Left colon (tissue), 2 donors: ENCODE measurements around the gene WDR26. TPM values are rescaled to one million over a fixed set of nuclear protein-coding genes. Genes with fewer than 3 reads are reported as not detected.
"Not testable (repeated sequence)": the region's sequence is repeated elsewhere in the genome, so short reads cannot be mapped to it uniquely, and the experiment has no call there.

Experiments used
- ATAC-seq: fragments of 200-7000 bp; cut with Tn5 transposase; one replicate; pipeline ENCODE4 v1.9.1; 2020; ENCODE audit warnings: mild to moderate bottlenecking, moderate library complexity
- DNase-seq, 2 donors: peaks; one replicate each; pipeline ENCODE4 v3.0.0-alpha.2; 2020
- intact Hi-C, 2 donors: fragments of 100-400 bp; cut with DNase I in 1 of 2; cut with micrococcal nuclease in 1 of 2; formaldehyde crosslinking; loops; one replicate each; pipeline versions ENCODE4 v1.11.2 to v1.14.0; 2022; cut with DNase I, micrococcal nuclease
- microRNA-seq, 2 donors: library from miRNA; unstranded; fragments of <30 nt; microRNA quantifications; one replicate each; pipeline versions ENCODE4 v1.1.0 to v1.2.0, GENCODE V29; 2020
- total RNA-seq, 2 donors: library from RNA; stranded (reverse); fragmentation: NEBNext Ultra II Directional; extraction: Animal tissue kit (Norgen Biotek cat#: 25700); gene quantifications; one replicate each; pipeline ENCODE4 v1.2.1, GENCODE V29; 2021
- donor health status: DM: no; HTN: no; CAD: no.
- donor health status: DM: yes; HTN: yes; CAD: no.

Gene WDR26
- total RNA-seq, 2 donors from 2014 or later: 62.1 to 64.4 TPM

- DNase-seq: no peak
- ATAC-seq: no peak
- intact Hi-C loops: no loop called here
Observed at GRCh38 chr1:224359207-224359606, 75.4 kb downstream of the WDR26 start.

GRCh38 chr1:224358237-224358636 lies 76.4 kb downstream of the WDR26 start:
- ATAC-seq: no peak
- intact Hi-C loops: no loop called here
- DNase-seq: peak in 1 of 2 donors; percentile 14

GRCh38 chr1:224357626-224358124 lies 76.9 kb downstream of the WDR26 start:
- ATAC-seq (no peak), DNase-seq (no peak)
- intact Hi-C loops: no loop called here

- DNase-seq (peak; percentile 91 to 94), ATAC-seq (peak; percentile 81)
- intact Hi-C loops: no loop called here
Observed at GRCh38 chr1:224356685-224357625, 77.6 kb downstream of the WDR26 start, which contains the start of gene CNIH4. Gene CNIH4, plus strand, starts transcription at chr1:224356879. Its CDS starts 46 bp downstream, at chr1:224356925.

- intact Hi-C loops: no loop called here
- DNase-seq (no peak), ATAC-seq (peak; percentile 57)
Observed at GRCh38 chr1:224353975-224354925, 80.3 kb downstream of the WDR26 start.

- DNase-seq, ATAC-seq, intact Hi-C loops: not testable (repeated sequence)
Observed at GRCh38 chr1:224352436-224353085, 82.0 kb downstream of the WDR26 start.

- intact Hi-C loops, ATAC-seq, DNase-seq: not testable (repeated sequence)
Observed at GRCh38 chr1:224349716-224350115, 84.9 kb downstream of the WDR26 start.

GRCh38 chr1:224348137-224348536 lies 86.5 kb downstream of the WDR26 start:
- intact Hi-C loops: no loop called here
- no peak for DNase-seq
- no peak for ATAC-seq

- no peak for DNase-seq
- no peak for ATAC-seq
- intact Hi-C loops: no loop called here
Observed at GRCh38 chr1:224343679-224344078, 90.9 kb downstream of the WDR26 start.

- intact Hi-C loops: not testable (repeated sequence)
- DNase-seq: peak in 1 of 2 donors; percentile 49
Observed at GRCh38 chr1:224340453-224341384, 93.9 kb downstream of the WDR26 start.

GRCh38 chr1:224339442-224340033 lies 95.1 kb downstream of the WDR26 start:
- DNase-seq (no peak), ATAC-seq (no peak)
- intact Hi-C loops: no loop called here

More at GRCh38 chr1:224340453-224341384, 93.9 kb downstream of the WDR26 start:
- peak; percentile 72 for ATAC-seq

- peak; percentile 14 for ATAC-seq
- intact Hi-C loops: no loop called here
Observed at GRCh38 chr1:224338150-224338838, 96.3 kb downstream of the WDR26 start.

More at GRCh38 chr1:224338150-224338838, 96.3 kb downstream of the WDR26 start:
- DNase-seq: no peak

Small RNA genes lying within 50 kb of the gene (microRNA-seq; reads per million reads assigned to microRNA genes)
- 0.53 to 1.4 reads per million in 2 donors for gene MIR4742

Other genes with a start within 250 kb of the WDR26 start
- gene NVL, start 104.6 kb downstream of the WDR26 start, total RNA-seq: 10 to 100 TPM; 29.5 to 40.3 TPM
- 10 to 100 TPM; 28.8 to 60.7 TPM for gene CNIH4, start 77.9 kb downstream of the WDR26 start, total RNA-seq
- gene CNIH3, start 181.5 kb upstream of the WDR26 start, total RNA-seq: 1 to 10 TPM in 1 of 2 donors, under 1 TPM in 1; 0.95 to 1.5 TPM